HEK293 (cell line): ENCODE results near the gene CD19.

Experiments used
- ATF2 ChIP-seq: fragments of 450-650 bp; formaldehyde crosslinking; IDR thresholded peaks from 2 replicates; pipeline ENCODE4 v1.5.1; 2016; ENCODE audit warnings: missing biosample characterization, missing genetic modification characterization, low read depth
- GLI4 ChIP-seq: fragments of 450-650 bp; formaldehyde crosslinking; IDR thresholded peaks from 2 replicates; pipeline ENCODE4 v1.5.1; 2016; ENCODE audit warnings: missing biosample characterization, missing genetic modification characterization
- MYNN ChIP-seq: fragments of 450-650 bp; formaldehyde crosslinking; IDR thresholded peaks from 2 replicates; pipeline ENCODE4 v1.5.1; 2016; ENCODE audit warnings: missing biosample characterization, missing genetic modification characterization, borderline replicate concordance
- OSR2 ChIP-seq: fragments of 450-650 bp; formaldehyde crosslinking; IDR thresholded peaks from 2 replicates; pipeline ENCODE4 v1.5.1; 2016; ENCODE audit warnings: missing biosample characterization, missing genetic modification characterization
- REST ChIP-seq: fragments of 450-650 bp; formaldehyde crosslinking; IDR thresholded peaks from 2 replicates; pipeline ENCODE4 v1.5.1; 2016; ENCODE audit warnings: missing biosample characterization, missing genetic modification characterization
- YY1 ChIP-seq: fragments of 450-650 bp; formaldehyde crosslinking; IDR thresholded peaks from 2 replicates; pipeline ENCODE4 v1.5.1; 2018; ENCODE audit warnings: missing biosample characterization, missing genetic modification characterization
- ZNF132 ChIP-seq: fragments of 450-650 bp; formaldehyde crosslinking; IDR thresholded peaks from 2 replicates; pipeline ENCODE4 v1.5.1; 2017; ENCODE audit warnings: missing biosample characterization, missing genetic modification characterization, borderline replicate concordance
- ZNF621 ChIP-seq: fragments of 450-650 bp; formaldehyde crosslinking; IDR thresholded peaks from 2 replicates; pipeline ENCODE4 v1.5.1; 2017; ENCODE audit warnings: missing biosample characterization, missing genetic modification characterization
- TF ChIP-seq, protein P1 (sequence below): fragments of 450-650 bp; formaldehyde crosslinking; IDR thresholded peaks from 2 replicates; pipeline ENCODE4 v1.5.1; 2016; ENCODE audit warnings: missing biosample characterization, missing genetic modification characterization
- TF ChIP-seq, protein P2 (sequence below): fragments of 450-650 bp; formaldehyde crosslinking; IDR thresholded peaks from 2 replicates; pipeline ENCODE4 v1.5.1; 2017; ENCODE audit warnings: missing biosample characterization, missing genetic modification characterization

DNA sequence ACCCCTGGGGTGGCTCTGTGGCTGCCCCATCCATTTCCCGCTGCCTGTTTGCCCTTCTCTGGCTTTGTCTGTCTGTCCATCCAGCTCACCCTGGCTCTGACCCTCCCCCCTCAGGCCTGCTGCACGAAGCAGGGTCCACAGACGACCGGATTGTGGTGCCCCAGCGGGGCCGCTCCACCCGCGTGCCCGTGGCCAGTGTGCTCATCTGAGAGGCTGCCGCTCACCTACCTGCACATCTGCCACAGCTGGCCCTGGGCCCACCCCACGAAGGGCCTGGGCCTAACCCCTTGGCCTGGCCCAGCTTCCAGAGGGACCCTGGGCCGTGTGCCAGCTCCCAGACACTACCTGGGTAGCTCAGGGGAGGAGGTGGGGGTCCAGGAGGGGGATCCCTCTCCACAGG lies 52.3 kb downstream of the CD19 start:
- TF ChIP-seq, protein P1, sequence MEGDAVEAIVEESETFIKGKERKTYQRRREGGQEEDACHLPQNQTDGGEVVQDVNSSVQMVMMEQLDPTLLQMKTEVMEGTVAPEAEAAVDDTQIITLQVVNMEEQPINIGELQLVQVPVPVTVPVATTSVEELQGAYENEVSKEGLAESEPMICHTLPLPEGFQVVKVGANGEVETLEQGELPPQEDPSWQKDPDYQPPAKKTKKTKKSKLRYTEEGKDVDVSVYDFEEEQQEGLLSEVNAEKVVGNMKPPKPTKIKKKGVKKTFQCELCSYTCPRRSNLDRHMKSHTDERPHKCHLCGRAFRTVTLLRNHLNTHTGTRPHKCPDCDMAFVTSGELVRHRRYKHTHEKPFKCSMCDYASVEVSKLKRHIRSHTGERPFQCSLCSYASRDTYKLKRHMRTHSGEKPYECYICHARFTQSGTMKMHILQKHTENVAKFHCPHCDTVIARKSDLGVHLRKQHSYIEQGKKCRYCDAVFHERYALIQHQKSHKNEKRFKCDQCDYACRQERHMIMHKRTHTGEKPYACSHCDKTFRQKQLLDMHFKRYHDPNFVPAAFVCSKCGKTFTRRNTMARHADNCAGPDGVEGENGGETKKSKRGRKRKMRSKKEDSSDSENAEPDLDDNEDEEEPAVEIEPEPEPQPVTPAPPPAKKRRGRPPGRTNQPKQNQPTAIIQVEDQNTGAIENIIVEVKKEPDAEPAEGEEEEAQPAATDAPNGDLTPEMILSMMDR, result no peak
- no peak for TF ChIP-seq REST (tag by site-specific recombination)
- no peak for TF ChIP-seq ATF2
- no peak for TF ChIP-seq GLI4
- no peak for TF ChIP-seq MYNN (tag by site-specific recombination)
- TF ChIP-seq YY1 (tag by site-specific recombination), result no peak
- TF ChIP-seq ZNF621, result no peak
- no peak for TF ChIP-seq ZNF132 (tag by site-specific recombination)
- TF ChIP-seq, protein P2, sequence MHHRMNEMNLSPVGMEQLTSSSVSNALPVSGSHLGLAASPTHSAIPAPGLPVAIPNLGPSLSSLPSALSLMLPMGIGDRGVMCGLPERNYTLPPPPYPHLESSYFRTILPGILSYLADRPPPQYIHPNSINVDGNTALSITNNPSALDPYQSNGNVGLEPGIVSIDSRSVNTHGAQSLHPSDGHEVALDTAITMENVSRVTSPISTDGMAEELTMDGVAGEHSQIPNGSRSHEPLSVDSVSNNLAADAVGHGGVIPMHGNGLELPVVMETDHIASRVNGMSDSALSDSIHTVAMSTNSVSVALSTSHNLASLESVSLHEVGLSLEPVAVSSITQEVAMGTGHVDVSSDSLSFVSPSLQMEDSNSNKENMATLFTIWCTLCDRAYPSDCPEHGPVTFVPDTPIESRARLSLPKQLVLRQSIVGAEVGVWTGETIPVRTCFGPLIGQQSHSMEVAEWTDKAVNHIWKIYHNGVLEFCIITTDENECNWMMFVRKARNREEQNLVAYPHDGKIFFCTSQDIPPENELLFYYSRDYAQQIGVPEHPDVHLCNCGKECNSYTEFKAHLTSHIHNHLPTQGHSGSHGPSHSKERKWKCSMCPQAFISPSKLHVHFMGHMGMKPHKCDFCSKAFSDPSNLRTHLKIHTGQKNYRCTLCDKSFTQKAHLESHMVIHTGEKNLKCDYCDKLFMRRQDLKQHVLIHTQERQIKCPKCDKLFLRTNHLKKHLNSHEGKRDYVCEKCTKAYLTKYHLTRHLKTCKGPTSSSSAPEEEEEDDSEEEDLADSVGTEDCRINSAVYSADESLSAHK, result no peak
- no peak for TF ChIP-seq OSR2 (tag by site-specific recombination)
